ENCODE measurements around the gene CCDC47.

- no peak for TF ChIP-seq CTCF (IDR thresholded peaks at IDR 0.05; ENCODE audit: borderline replicate concordance, extremely low read depth, low read length, poor library complexity, severe bottlenecking)
- TF ChIP-seq EZH2 (IDR thresholded peaks at IDR 0.05; ENCODE audit: borderline replicate concordance, low read depth, low read length, severe bottlenecking) = no peak
Observed at GRCh38 chr17:63790057-63790456, 16.7 kb upstream of the CCDC47 start.

Measured in DND-41 (cell line).